ENCODE data around the gene REXO1. TPM values are rescaled to one million over a fixed set of nuclear protein-coding genes. Genes with fewer than 3 reads are reported as not detected.

REXO1 gene
- total and polyA plus RNA-seq, 2 experiments from 2014 or later, result 20.2 to 90.1 TPM

DNA sequence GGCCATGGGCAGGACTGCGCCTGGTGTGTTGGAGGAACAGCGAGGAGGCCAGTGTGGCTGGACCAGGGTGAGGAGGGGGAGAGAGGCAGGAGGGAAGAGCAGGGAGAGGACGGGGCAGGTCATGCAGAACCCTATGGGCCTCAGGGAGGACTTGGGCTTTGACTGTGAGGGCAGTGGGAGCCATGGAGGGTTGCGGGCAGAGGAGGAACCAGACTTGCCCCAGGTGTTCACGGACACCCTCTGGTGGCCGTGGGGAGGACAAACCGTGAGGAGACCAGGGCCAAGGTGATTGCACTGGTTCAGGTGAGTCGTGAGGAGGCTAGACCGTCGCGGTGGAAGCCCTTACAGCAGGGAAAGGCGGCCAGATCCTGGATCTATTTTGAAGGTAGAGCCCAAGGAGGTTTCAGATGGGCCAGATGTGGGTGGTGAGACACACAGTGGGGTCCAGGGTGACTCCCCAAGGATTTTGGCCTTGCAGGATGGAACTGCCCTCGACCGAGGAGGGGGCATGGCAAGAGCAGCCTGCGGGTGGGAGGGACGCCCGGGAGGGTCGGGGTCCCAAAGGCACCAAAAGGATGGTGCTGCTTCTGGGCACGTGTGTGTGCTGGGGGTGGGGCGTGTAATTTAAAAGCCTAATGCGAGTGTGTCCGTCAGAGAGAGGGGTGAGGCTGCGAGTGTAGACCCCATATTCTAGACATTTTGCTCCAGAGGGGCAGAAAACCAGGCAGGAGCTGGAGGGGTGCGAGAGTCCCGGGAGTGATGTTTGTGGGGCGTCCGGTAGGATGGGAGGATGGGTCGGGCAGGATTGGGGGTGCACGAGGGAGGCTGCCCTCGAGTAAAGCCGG lies 2.7 kb upstream of the REXO1 start:
- Histone ChIP-seq H2AFZ (no peak overlapping the region), H4K20me1 (replicated peaks; ENCODE audit: insufficient read depth) (peaks cover 8% of the 10 kb centered on the region), H3K27ac (ENCODE audit: low read depth) (no peak overlapping the region), H3K4me2 (peak overlapping the region; percentile 86), H3K9me2 (ENCODE audit: insufficient read depth) (no peaks in the 10 kb centered on the region), H3F3A (replicated peaks; ENCODE audit: low read depth) (peaks cover 21% of the 10 kb centered on the region), H3K27me3 (ENCODE audit: insufficient read depth) (no peaks in the 10 kb centered on the region), H3K4me3 (peak overlapping the region; percentile 64), H3K4me1 (ENCODE audit: insufficient read depth) (peaks cover 21% of the 10 kb centered on the region), H3K36me3 (ENCODE audit: insufficient read depth) (no peaks in the 10 kb centered on the region), H3K79me2 (replicated peaks; ENCODE audit: insufficient read depth) (peaks cover 26% of the 10 kb centered on the region)
- Mint-ChIP-seq H3K4me3 (peak overlapping the region; percentile 60), H3K36me3 (ENCODE audit: low read depth) (peaks cover 5% of the 10 kb centered on the region; the same call in 2 of the 3 replicates), H3K27me3 (ENCODE audit: insufficient read depth, low read depth, poor library complexity) (peaks cover 26% of the 10 kb centered on the region), H3K9me3 (0 out of 3 replicates have a peak, but pooled peaks cover 2% of the 10 kb centered on the region), H3K27ac (peak overlapping the region; percentile 62; the same call in 1 of the 2 replicates), H3K4me1 (peaks cover 46% of the 10 kb centered on the region)
- DNase-seq (ENCODE audit: low spot score), result peak; percentile 59
- TF ChIP-seq ZNF114 (CRISPR knock-in tag; IDR thresholded peaks at IDR 0.05) (no peak), POLR2AphosphoS5 (IDR thresholded peaks at IDR 0.05; ENCODE audit: low read depth) (no peak), ZNF331 (CRISPR knock-in tag; IDR thresholded peaks at IDR 0.05; ENCODE audit: low read depth) (no peak), STAT1 (IDR thresholded peaks at IDR 0.05; ENCODE audit: unreplicated experiment) (no peak)
- TF ChIP-seq, protein P1, sequence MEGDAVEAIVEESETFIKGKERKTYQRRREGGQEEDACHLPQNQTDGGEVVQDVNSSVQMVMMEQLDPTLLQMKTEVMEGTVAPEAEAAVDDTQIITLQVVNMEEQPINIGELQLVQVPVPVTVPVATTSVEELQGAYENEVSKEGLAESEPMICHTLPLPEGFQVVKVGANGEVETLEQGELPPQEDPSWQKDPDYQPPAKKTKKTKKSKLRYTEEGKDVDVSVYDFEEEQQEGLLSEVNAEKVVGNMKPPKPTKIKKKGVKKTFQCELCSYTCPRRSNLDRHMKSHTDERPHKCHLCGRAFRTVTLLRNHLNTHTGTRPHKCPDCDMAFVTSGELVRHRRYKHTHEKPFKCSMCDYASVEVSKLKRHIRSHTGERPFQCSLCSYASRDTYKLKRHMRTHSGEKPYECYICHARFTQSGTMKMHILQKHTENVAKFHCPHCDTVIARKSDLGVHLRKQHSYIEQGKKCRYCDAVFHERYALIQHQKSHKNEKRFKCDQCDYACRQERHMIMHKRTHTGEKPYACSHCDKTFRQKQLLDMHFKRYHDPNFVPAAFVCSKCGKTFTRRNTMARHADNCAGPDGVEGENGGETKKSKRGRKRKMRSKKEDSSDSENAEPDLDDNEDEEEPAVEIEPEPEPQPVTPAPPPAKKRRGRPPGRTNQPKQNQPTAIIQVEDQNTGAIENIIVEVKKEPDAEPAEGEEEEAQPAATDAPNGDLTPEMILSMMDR (conservative IDR thresholded peaks at IDR 0.05; ENCODE audit: low read depth in 2 of 2), result peak; percentile 55 to 65
- no peak for ATAC-seq

DNA sequence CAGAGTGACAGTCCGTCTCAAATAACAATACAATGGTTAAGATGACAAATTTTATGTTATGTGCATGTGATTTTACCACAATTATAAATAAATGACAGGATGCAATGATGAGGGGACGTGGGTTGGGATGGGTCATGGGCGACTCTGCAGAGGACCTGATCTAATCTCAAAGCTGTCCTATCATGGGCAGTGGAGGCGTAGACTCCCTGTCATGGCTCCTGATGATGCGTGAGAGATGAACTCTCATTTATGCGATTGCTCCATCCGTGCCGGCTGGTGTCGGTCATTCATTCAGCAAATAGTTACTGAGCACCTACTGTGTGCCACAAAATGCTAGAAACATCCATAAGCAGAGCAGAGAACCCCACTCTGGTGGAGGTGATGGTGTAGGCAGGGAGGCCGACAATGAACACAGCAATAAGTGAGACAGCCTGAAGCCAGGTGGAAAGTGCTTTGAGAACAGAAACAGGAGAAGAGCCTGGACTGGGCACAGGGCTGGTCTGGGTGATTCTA lies 1.7 kb upstream of the REXO1 start:
- peaks cover 43% of the 10 kb centered on the region for H3K4me1 Mint-ChIP-seq
- Histone ChIP-seq H3K79me2 (replicated peaks; ENCODE audit: insufficient read depth) (peaks cover 31% of the 10 kb centered on the region), H3K36me3 (ENCODE audit: insufficient read depth) (no peaks in the 10 kb centered on the region), H3K4me3 (no peak overlapping the region), H3K27ac (ENCODE audit: low read depth) (no peak overlapping the region), H2AFZ (no peak overlapping the region), H3K27me3 (ENCODE audit: insufficient read depth) (no peaks in the 10 kb centered on the region), H3K4me1 (ENCODE audit: insufficient read depth) (peaks cover 13% of the 10 kb centered on the region; the same call in 1 of the 2 replicates), H3F3A (replicated peaks; ENCODE audit: low read depth) (peaks cover 19% of the 10 kb centered on the region), H3K9me2 (ENCODE audit: insufficient read depth) (no peaks in the 10 kb centered on the region), H4K20me1 (replicated peaks; ENCODE audit: insufficient read depth) (peaks cover 11% of the 10 kb centered on the region), H3K4me2 (no peak overlapping the region)
- H3K36me3 Mint-ChIP-seq (ENCODE audit: low read depth), result peaks cover 5% of the 10 kb centered on the region; the same call in 2 of the 3 replicates
- H3K27me3 Mint-ChIP-seq (ENCODE audit: insufficient read depth, low read depth, poor library complexity), result peaks cover 30% of the 10 kb centered on the region
- ATAC-seq (no peak), DNase-seq (ENCODE audit: low spot score) (no peak)
- 0 out of 3 replicates have a peak, but pooled peaks cover 2% of the 10 kb centered on the region for H3K9me3 Mint-ChIP-seq
- peak overlapping the region; percentile 41; the same call in 1 of the 2 replicates for H3K27ac Mint-ChIP-seq
- H3K4me3 Mint-ChIP-seq, result no peak overlapping the region
- TF ChIP-seq, protein P2, sequence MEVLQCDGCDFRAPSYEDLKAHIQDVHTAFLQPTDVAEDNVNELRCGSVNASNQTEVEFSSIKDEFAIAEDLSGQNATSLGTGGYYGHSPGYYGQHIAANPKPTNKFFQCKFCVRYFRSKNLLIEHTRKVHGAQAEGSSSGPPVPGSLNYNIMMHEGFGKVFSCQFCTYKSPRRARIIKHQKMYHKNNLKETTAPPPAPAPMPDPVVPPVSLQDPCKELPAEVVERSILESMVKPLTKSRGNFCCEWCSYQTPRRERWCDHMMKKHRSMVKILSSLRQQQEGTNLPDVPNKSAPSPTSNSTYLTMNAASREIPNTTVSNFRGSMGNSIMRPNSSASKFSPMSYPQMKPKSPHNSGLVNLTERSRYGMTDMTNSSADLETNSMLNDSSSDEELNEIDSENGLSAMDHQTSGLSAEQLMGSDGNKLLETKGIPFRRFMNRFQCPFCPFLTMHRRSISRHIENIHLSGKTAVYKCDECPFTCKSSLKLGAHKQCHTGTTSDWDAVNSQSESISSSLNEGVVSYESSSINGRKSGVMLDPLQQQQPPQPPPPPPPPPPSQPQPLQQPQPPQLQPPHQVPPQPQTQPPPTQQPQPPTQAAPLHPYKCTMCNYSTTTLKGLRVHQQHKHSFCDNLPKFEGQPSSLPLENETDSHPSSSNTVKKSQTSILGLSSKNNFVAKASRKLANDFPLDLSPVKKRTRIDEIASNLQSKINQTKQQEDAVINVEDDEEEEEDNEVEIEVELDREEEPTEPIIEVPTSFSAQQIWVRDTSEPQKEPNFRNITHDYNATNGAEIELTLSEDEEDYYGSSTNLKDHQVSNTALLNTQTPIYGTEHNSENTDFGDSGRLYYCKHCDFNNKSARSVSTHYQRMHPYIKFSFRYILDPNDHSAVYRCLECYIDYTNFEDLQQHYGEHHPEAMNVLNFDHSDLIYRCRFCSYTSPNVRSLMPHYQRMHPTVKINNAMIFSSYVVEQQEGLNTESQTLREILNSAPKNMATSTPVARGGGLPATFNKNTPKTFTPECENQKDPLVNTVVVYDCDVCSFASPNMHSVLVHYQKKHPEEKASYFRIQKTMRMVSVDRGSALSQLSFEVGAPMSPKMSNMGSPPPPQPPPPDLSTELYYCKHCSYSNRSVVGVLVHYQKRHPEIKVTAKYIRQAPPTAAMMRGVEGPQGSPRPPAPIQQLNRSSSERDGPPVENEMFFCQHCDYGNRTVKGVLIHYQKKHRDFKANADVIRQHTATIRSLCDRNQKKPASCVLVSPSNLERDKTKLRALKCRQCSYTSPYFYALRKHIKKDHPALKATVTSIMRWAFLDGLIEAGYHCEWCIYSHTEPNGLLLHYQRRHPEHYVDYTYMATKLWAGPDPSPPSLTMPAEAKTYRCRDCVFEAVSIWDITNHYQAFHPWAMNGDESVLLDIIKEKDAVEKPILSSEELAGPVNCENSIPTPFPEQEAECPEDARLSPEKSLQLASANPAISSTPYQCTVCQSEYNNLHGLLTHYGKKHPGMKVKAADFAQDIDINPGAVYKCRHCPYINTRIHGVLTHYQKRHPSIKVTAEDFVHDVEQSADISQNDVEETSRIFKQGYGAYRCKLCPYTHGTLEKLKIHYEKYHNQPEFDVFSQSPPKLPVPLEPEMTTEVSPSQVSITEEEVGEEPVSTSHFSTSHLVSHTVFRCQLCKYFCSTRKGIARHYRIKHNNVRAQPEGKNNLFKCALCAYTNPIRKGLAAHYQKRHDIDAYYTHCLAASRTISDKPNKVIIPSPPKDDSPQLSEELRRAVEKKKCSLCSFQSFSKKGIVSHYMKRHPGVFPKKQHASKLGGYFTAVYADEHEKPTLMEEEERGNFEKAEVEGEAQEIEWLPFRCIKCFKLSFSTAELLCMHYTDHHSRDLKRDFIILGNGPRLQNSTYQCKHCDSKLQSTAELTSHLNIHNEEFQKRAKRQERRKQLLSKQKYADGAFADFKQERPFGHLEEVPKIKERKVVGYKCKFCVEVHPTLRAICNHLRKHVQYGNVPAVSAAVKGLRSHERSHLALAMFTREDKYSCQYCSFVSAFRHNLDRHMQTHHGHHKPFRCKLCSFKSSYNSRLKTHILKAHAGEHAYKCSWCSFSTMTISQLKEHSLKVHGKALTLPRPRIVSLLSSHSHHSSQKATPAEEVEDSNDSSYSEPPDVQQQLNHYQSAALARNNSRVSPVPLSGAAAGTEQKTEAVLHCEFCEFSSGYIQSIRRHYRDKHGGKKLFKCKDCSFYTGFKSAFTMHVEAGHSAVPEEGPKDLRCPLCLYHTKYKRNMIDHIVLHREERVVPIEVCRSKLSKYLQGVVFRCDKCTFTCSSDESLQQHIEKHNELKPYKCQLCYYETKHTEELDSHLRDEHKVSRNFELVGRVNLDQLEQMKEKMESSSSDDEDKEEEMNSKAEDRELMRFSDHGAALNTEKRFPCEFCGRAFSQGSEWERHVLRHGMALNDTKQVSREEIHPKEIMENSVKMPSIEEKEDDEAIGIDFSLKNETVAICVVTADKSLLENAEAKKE (CRISPR knock-in tag; IDR thresholded peaks at IDR 0.05), result no peak
- TF ChIP-seq, protein P1 (conservative IDR thresholded peaks at IDR 0.05; ENCODE audit: low read depth in 2 of 2), result no peak
- TF ChIP-seq ZNF331 (CRISPR knock-in tag; IDR thresholded peaks at IDR 0.05; ENCODE audit: low read depth) (no peak), NANOG (IDR thresholded peaks at IDR 0.05; ENCODE audit: borderline replicate concordance) (no peak), CREB1 (CRISPR knock-in tag; IDR thresholded peaks at IDR 0.05; ENCODE audit: low read depth) (no peak), JUNB (IDR thresholded peaks at IDR 0.05; ENCODE audit: unreplicated experiment) (no peak)
